ENCODE results near the gene ASB18. TPM values are rescaled to one million over a fixed set of nuclear protein-coding genes. Genes with fewer than 3 reads are reported as not detected.

ASB18 gene
- total and polyA plus RNA-seq, 2 of the 13 experiments (the other 11 are each of a cell fraction or from before 2014, with no cell fraction given) = not detected

GRCh38 chr2:236177967-236178889 lies 86.0 kb downstream of the ASB18 start (continued):
- peak; percentile 11; the same call in 1 of the 2 replicates for TF ChIP-seq ARID5B (CRISPR knock-in tag; IDR thresholded peaks at IDR 0.05)
- TF ChIP-seq ZBTB34 (CRISPR knock-in tag; IDR thresholded peaks at IDR 0.05) = no peak
- TF ChIP-seq MBD4 (IDR thresholded peaks at IDR 0.05; ENCODE audit: borderline replicate concordance, low read length) = no peak
- TF ChIP-seq ZNF432 (CRISPR knock-in tag; IDR thresholded peaks at IDR 0.05; ENCODE audit: borderline replicate concordance) = no peak
- TF ChIP-seq ZFY (CRISPR knock-in tag; IDR thresholded peaks at IDR 0.05) = peak; percentile 45; the same call in 1 of the 2 replicates
- TF ChIP-seq ZNF564 (CRISPR knock-in tag; IDR thresholded peaks at IDR 0.05) = no peak
- TF ChIP-seq POLR2AphosphoS2 (IDR thresholded peaks at IDR 0.05; ENCODE audit: low read depth, low read length) = no peak
- no peak for TF ChIP-seq ZNF276 (CRISPR knock-in tag; IDR thresholded peaks at IDR 0.05; ENCODE audit: low read depth)
- peak; percentile 66 for TF ChIP-seq STAG1 (CRISPR knock-in tag; IDR thresholded peaks at IDR 0.05)
- TF ChIP-seq PRMT3 (CRISPR knock-in tag; IDR thresholded peaks at IDR 0.05; ENCODE audit: borderline replicate concordance, low read depth) = no peak
- no peak for TF ChIP-seq ZNF780A (CRISPR knock-in tag; IDR thresholded peaks at IDR 0.05)
- TF ChIP-seq ZNF557 (CRISPR knock-in tag; IDR thresholded peaks at IDR 0.05) = no peak
- no peak for TF ChIP-seq PAWR (CRISPR knock-in tag; IDR thresholded peaks at IDR 0.05; ENCODE audit: borderline replicate concordance)
- no peak for TF ChIP-seq TFDP1 (CRISPR knock-in tag; IDR thresholded peaks at IDR 0.05; ENCODE audit: borderline replicate concordance)
- peak; percentile 60 for TF ChIP-seq ZFP36 (IDR thresholded peaks at IDR 0.05; ENCODE audit: borderline replicate concordance, low read depth, low read length, partially characterized antibody)
- TF ChIP-seq NFYC (CRISPR knock-in tag; IDR thresholded peaks at IDR 0.05) = no peak
- no peak for TF ChIP-seq TCF7 (IDR thresholded peaks at IDR 0.05; ENCODE audit: low read depth)
- TF ChIP-seq CCDC6 (CRISPR knock-in tag; IDR thresholded peaks at IDR 0.05) = no peak
- no peak for TF ChIP-seq NR3C1 (CRISPR knock-in tag; IDR thresholded peaks at IDR 0.05)
- TF ChIP-seq HES4 (CRISPR knock-in tag; IDR thresholded peaks at IDR 0.05; ENCODE audit: borderline replicate concordance) = no peak
- no peak for TF ChIP-seq ZNF75D (CRISPR knock-in tag; IDR thresholded peaks at IDR 0.05; ENCODE audit: borderline replicate concordance)
